Transverse colon (tissue), 4 donors: ENCODE measurements around the gene TTC21A. TPM values are rescaled to one million over a fixed set of nuclear protein-coding genes. Genes with fewer than 3 reads are reported as not detected.

ENCODE experiments used
- DNase-seq: peaks from one replicate; pipeline ENCODE4 v3.0.0-alpha.2; 2019
- H3K27ac ChIP-seq, 4 donors: fragments of 200-600 bp; sonication (generic); 2 replicates each; pipeline ENCODE4 v1.5.1; 2016 to 2018; ENCODE audit warnings: inconsistent platforms in 4 of 4
- H3K27me3 ChIP-seq: fragments of 200-600 bp; sonication (generic); 2 replicates; pipeline ENCODE4 v1.5.1; 2017; ENCODE audit warnings: inconsistent platforms
- H3K36me3 ChIP-seq, 4 donors: fragments of 200-600 bp; sonication (generic); 2 replicates each; pipeline ENCODE4 v1.5.1; 2017 to 2019; ENCODE audit warnings: inconsistent platforms in 4 of 4
- H3K4me1 ChIP-seq, 4 donors: fragments of 200-600 bp; sonication (generic); 2 replicates each; pipeline ENCODE4 v1.5.1; 2017 to 2020; ENCODE audit warnings: inconsistent platforms in 4 of 4
- H3K4me3 ChIP-seq, 4 donors: fragments of 200-600 bp; sonication (generic); 1 replicate in 1 of 4; 2 replicates in 3 of 4; pipeline versions ENCODE4 v1.5.1 to v1.6.1; 2017 to 2019; ENCODE audit warnings: inconsistent platforms in 4 of 4
- H3K9me3 ChIP-seq, 2 donors: fragments of 200-600 bp; sonication (generic); 2 replicates each; pipeline ENCODE4 v1.5.1; 2017 to 2019; ENCODE audit warnings: inconsistent platforms in 2 of 2
- CTCF ChIP-seq, 5 experiments: fragments of 200-600 bp in 3 of 5; fragments of 450-650 bp in 2 of 5; sonication (generic) in 3 of 5; IDR thresholded peaks; 1 replicate in 2 of 5; 2 replicates in 3 of 5; pipeline ENCODE4 v1.5.1; 2016 to 2017; ENCODE audit warnings: antibody characterized with exemption in 5 of 5, inconsistent platforms in 3 of 5, mild to moderate bottlenecking in 2 of 5, moderate library complexity in 1 of 5
- EP300 ChIP-seq: sonication (generic); formaldehyde crosslinking; IDR thresholded peaks from one replicate; pipeline ENCODE4 v1.6.1; 2017; ENCODE audit warnings: antibody characterized with exemption, low read depth
- POLR2A ChIP-seq: fragments of 450-650 bp; IDR thresholded peaks from one replicate; pipeline ENCODE4 v1.6.1; 2016; ENCODE audit warnings: antibody characterized with exemption, mild to moderate bottlenecking, moderate library complexity
- POLR2AphosphoS5 ChIP-seq, 3 donors: sonication (generic); formaldehyde crosslinking; IDR thresholded peaks; one replicate each; pipeline ENCODE4 v1.6.1; 2016; ENCODE audit warnings: antibody characterized with exemption in 3 of 3
- WGBS, 2 donors: methylation state at CpG; one replicate each; pipeline ENCODE4 v1.1.5; 2018; ENCODE audit warnings: low coverage in 1 of 2; 5-methylcytosine and 5-hydroxymethylcytosine counted together
- in situ Hi-C, 4 donors: fragments of 200-750 bp; cut with MboI; loops; one replicate each; pipeline versions ENCODE4 v1.15.0 to v1.15.1; 2017; ENCODE audit warnings: low sequenced_read_pairs in 3 of 4, low pct_ligation_motif_present in 1 of 4, low pct_unique_long_range_greater_than_20kb in 1 of 4
- intact Hi-C: fragments of 100-400 bp; cut with DNase I; formaldehyde crosslinking; loops from one replicate; pipeline ENCODE4 v1.15.1; 2023; ENCODE audit warnings: low total_unique reads
- total RNA-seq, 4 donors: library from RNA; depleted of rRNA; stranded (reverse); fragments of >200 nt; gene quantifications; one replicate each; pipeline ENCODE4 v1.1.0, GENCODE V29; 2016

Gene TTC21A
- total RNA-seq, 4 donors from 2014 or later, result 6.8 to 101 (median 30.3) TPM

- in situ Hi-C loops (loop anchor here in 3 of 4 donors (25.0 kb wide), 2 partner anchors 104 to 204 kb away; partner anchors contain the start of genes SLC25A38 (in 3 of the 3) and CX3CR1 (in 1 of the 3)), intact Hi-C loops (loop anchor here (5.0 kb wide), 1 partner anchor 41 kb away; no protein-coding TSS in a partner anchor)
- peak overlapping the region; percentile 53 to 94 (median 80) for H3K27ac ChIP-seq
- H3K9me3 ChIP-seq, result no peaks in the 10 kb centered on the region
- no peak for TF ChIP-seq CTCF (IDR thresholded peaks at IDR 0.05)
- TF ChIP-seq POLR2A, result no peak
- no peak for TF ChIP-seq POLR2AphosphoS5 (IDR thresholded peaks at IDR 0.05)
- no peak for TF ChIP-seq EP300
- no peaks in the 10 kb centered on the region for H3K27me3 ChIP-seq
- no peaks in the 10 kb centered on the region for H3K36me3 ChIP-seq
- 83% methylated on average over 12 of the region's 12 CpGs; no CpG with 5 or more reads in 1 of the 2 donors for WGBS, 2 donors
- H3K4me3 ChIP-seq, result no peak overlapping the region
- DNase-seq, result no peak
- peaks cover 16 to 30% (median 22%) of the 10 kb centered on the region in 4 donors for H3K4me1 ChIP-seq
Observed at GRCh38 chr3:39183211-39184080, 76.0 kb downstream of the TTC21A start.

- no peak overlapping the region for H3K4me3 ChIP-seq
- no peak for DNase-seq
- no peaks in the 10 kb centered on the region for H3K9me3 ChIP-seq
- peaks cover 12 to 23% (median 16%) of the 10 kb centered on the region in 4 donors for H3K4me1 ChIP-seq
- no peak overlapping the region for H3K27ac ChIP-seq
- no peaks in the 10 kb centered on the region for H3K36me3 ChIP-seq
- TF ChIP-seq EP300 (no peak), POLR2AphosphoS5 (IDR thresholded peaks at IDR 0.05) (no peak), POLR2A (no peak), CTCF (IDR thresholded peaks at IDR 0.05) (no peak)
- WGBS, 2 donors, result 80 to 90% methylated on average over 2 to 9 of the region's 12 CpGs
- in situ Hi-C loops (loop anchor here in 3 of 4 donors (25.0 kb wide), 2 partner anchors 103 to 203 kb away; partner anchors contain the start of genes SLC25A38 (in 3 of the 3) and CX3CR1 (in 1 of the 3)), intact Hi-C loops (loop anchor here (5.0 kb wide), 1 partner anchor 42 kb away; no protein-coding TSS in a partner anchor)
- no peaks in the 10 kb centered on the region for H3K27me3 ChIP-seq
Observed at GRCh38 chr3:39184081-39184967, 76.8 kb downstream of the TTC21A start.

GRCh38 chr3:39184968-39185285, 77.4 kb downstream of the TTC21A start:
- DNase-seq, result no peak
- Histone ChIP-seq H3K27me3 (no peaks in the 10 kb centered on the region), H3K4me3 (no peak overlapping the region), H3K36me3 (no peaks in the 10 kb centered on the region), H3K27ac (no peak overlapping the region), H3K9me3 (no peaks in the 10 kb centered on the region), H3K4me1 (peaks cover 10 to 17% (median 12%) of the 10 kb centered on the region in 4 donors)
- intact Hi-C loops (loop anchor here (1.0 to 5.0 kb wide), 3 partner anchors 43 to 200 kb away; partner anchors contain the start of genes GORASP1 and TTC21A), in situ Hi-C loops (loop anchor here in 3 of 4 donors (5.0 to 25.0 kb wide), 3 partner anchors 102 to 202 kb away; partner anchors contain the start of genes SLC25A38 (in 3 of the 3) and CX3CR1 (in 1 of the 3))
- TF ChIP-seq POLR2A (no peak), CTCF (IDR thresholded peaks at IDR 0.05) (no peak), EP300 (no peak), POLR2AphosphoS5 (IDR thresholded peaks at IDR 0.05) (no peak)
- WGBS, 2 donors, result 83% methylated on average over 2 of the region's 4 CpGs; no CpG with 5 or more reads in 1 of the 2 donors
